Parathyroid adenoma (tissue), 2 donors: ENCODE results near the gene FRMD1.

ENCODE experiments used
- H2AFZ ChIP-seq: fragments of 300-600 bp; sonication (generic); one replicate; pipeline ENCODE4 v1.7.0; 2017; ENCODE audit warnings: antibody characterized with exemption, mild to moderate bottlenecking
- H3K27ac ChIP-seq: fragments of 300-600 bp; sonication (generic); one replicate; pipeline ENCODE4 v1.7.0; 2017
- H3K27me3 ChIP-seq: fragments of 300-600 bp; sonication (generic); one replicate; pipeline ENCODE4 v1.7.0; 2017; ENCODE audit warnings: low read length; ENCODE audit not compliant: control insufficient read depth, insufficient read depth
- H3K36me3 ChIP-seq: fragments of 300-600 bp; sonication (generic); one replicate; pipeline ENCODE4 v1.7.0; 2017; ENCODE audit warnings: low read length; ENCODE audit not compliant: control insufficient read depth, insufficient read depth
- H3K4me1 ChIP-seq: fragments of 300-600 bp; sonication (generic); one replicate; pipeline ENCODE4 v1.7.0; 2017; ENCODE audit warnings: control low read depth
- H3K4me2 ChIP-seq: fragments of 300-600 bp; sonication (generic); one replicate; pipeline ENCODE4 v1.7.0; 2017; ENCODE audit warnings: low read length
- H3K4me3 ChIP-seq: fragments of 300-600 bp; sonication (generic); one replicate; pipeline ENCODE4 v1.7.0; 2017; ENCODE audit warnings: low read depth, low read length
- H3K79me2 ChIP-seq: fragments of 300-600 bp; sonication (generic); one replicate; pipeline ENCODE4 v1.7.0; 2017; ENCODE audit warnings: control low read depth
- H3K9ac ChIP-seq: fragments of 300-600 bp; sonication (generic); one replicate; pipeline ENCODE4 v1.7.0; 2017; ENCODE audit warnings: mild to moderate bottlenecking
- H3K9me3 ChIP-seq: fragments of 300-600 bp; sonication (generic); one replicate; pipeline ENCODE4 v1.7.0; 2017; ENCODE audit warnings: low read length; ENCODE audit not compliant: control insufficient read depth
- CTCF ChIP-seq: fragments of 300-600 bp; sonication (generic); IDR thresholded peaks from one replicate; pipeline ENCODE4 v1.7.0; 2017; ENCODE audit warnings: antibody characterized with exemption, mild to moderate bottlenecking
- donor health status: primary hyperparathyroidism.

The FRMD1 gene

GRCh38 chr6:168041928-168042327 is 37.1 kb downstream of the FRMD1 start:
- Histone ChIP-seq H3K4me2 (no peak overlapping the region), H3K27me3 (no peaks in the 10 kb centered on the region), H3K9ac (no peak overlapping the region), H3K27ac (no peak overlapping the region), H3K36me3 (no peaks in the 10 kb centered on the region), H3K4me1 (no peaks in the 10 kb centered on the region), H3K9me3 (no peaks in the 10 kb centered on the region), H2AFZ (no peak overlapping the region), H3K79me2 (no peaks in the 10 kb centered on the region), H3K4me3 (no peak overlapping the region)
- no peak for TF ChIP-seq CTCF

- TF ChIP-seq CTCF = no peak
- Histone ChIP-seq H3K36me3 (no peaks in the 10 kb centered on the region), H3K4me2 (no peak overlapping the region)
These were observed 38.0 kb downstream of the FRMD1 start for GRCh38 chr6:168040856-168041496.

GRCh38 chr6:168039849-168040248 is 39.2 kb downstream of the FRMD1 start:
- no peak for TF ChIP-seq CTCF
- no peaks in the 10 kb centered on the region for H3K27me3 ChIP-seq

More at GRCh38 chr6:168040856-168041496, 38.0 kb downstream of the FRMD1 start:
- Histone ChIP-seq H3K27me3 (no peaks in the 10 kb centered on the region), H3K4me3 (no peak overlapping the region), H3K4me1 (no peaks in the 10 kb centered on the region), H3K27ac (no peak overlapping the region), H2AFZ (no peak overlapping the region), H3K9ac (no peak overlapping the region), H3K79me2 (no peaks in the 10 kb centered on the region), H3K9me3 (no peaks in the 10 kb centered on the region)

GRCh38 chr6:168039301-168039700 is 39.7 kb downstream of the FRMD1 start:
- Histone ChIP-seq H3K9ac (no peak overlapping the region), H3K27me3 (no peaks in the 10 kb centered on the region), H3K79me2 (no peaks in the 10 kb centered on the region), H3K27ac (no peak overlapping the region), H2AFZ (no peak overlapping the region), H3K36me3 (no peaks in the 10 kb centered on the region), H3K9me3 (no peaks in the 10 kb centered on the region), H3K4me3 (no peak overlapping the region), H3K4me2 (no peak overlapping the region), H3K4me1 (no peaks in the 10 kb centered on the region)
- TF ChIP-seq CTCF = no peak

More at GRCh38 chr6:168039849-168040248, 39.2 kb downstream of the FRMD1 start:
- H3K4me1 ChIP-seq = no peaks in the 10 kb centered on the region
- no peaks in the 10 kb centered on the region for H3K36me3 ChIP-seq
- no peaks in the 10 kb centered on the region for H3K9me3 ChIP-seq
- H3K4me2 ChIP-seq = no peak overlapping the region
- H3K27ac ChIP-seq = no peak overlapping the region
- no peak overlapping the region for H2AFZ ChIP-seq
- no peak overlapping the region for H3K4me3 ChIP-seq
- H3K79me2 ChIP-seq = no peaks in the 10 kb centered on the region
- H3K9ac ChIP-seq = no peak overlapping the region

GRCh38 chr6:168038576-168039140 is 40.4 kb downstream of the FRMD1 start:
- Histone ChIP-seq H3K79me2 (no peaks in the 10 kb centered on the region), H3K27ac (no peak overlapping the region), H3K27me3 (no peaks in the 10 kb centered on the region), H3K4me3 (no peak overlapping the region), H3K4me2 (no peak overlapping the region), H3K4me1 (no peaks in the 10 kb centered on the region), H2AFZ (no peak overlapping the region), H3K9me3 (no peaks in the 10 kb centered on the region), H3K9ac (no peak overlapping the region), H3K36me3 (no peaks in the 10 kb centered on the region)
- TF ChIP-seq CTCF = no peak
